ENCODE measurements around the gene MTHFD1L. TPM values are rescaled to one million over a fixed set of nuclear protein-coding genes. Genes with fewer than 3 reads are reported as not detected.

Gene MTHFD1L
- total and polyA plus RNA-seq, 9 donors: 17.3 to 26.9 (median 24.9) TPM

GRCh38 chr6:151149793-151150192 is 284.3 kb downstream of the MTHFD1L start:
- Histone ChIP-seq H3K9me3 (replicated peaks; ENCODE audit: control insufficient read depth, low read depth, low read length) (no peaks in the 10 kb centered on the region), H3K27ac (ENCODE audit: low read length) (no peak overlapping the region), H3K36me3 (ENCODE audit: control insufficient read depth, insufficient read depth, low read length) (no peaks in the 10 kb centered on the region), H3K27me3 (ENCODE audit: control insufficient read depth, insufficient read depth, low read length) (no peaks in the 10 kb centered on the region), H3K4me1 (ENCODE audit: control insufficient read depth, insufficient read depth, low read length) (peaks cover 2% of the 10 kb centered on the region), H3K4me3 (ENCODE audit: low read length) (no peak overlapping the region)
- DNase-seq: no peak
- 67% methylated on average over 1 of the region's 3 CpGs for WGBS (ENCODE audit: insufficient coverage)
